Measurements from ENCODE around the gene KLHL25. TPM values are rescaled to one million over a fixed set of nuclear protein-coding genes. Genes with fewer than 3 reads are reported as not detected.

The KLHL25 gene
- total and polyA plus RNA-seq, 2 of the 13 experiments (the other 11 are each of a cell fraction or from before 2014, with no cell fraction given): 3.7 to 8.2 TPM

- H3K4me1 ChIP-seq (ENCODE audit: insufficient read depth, low read length): peaks cover 14% of the 10 kb centered on the region
- no peaks in the 10 kb centered on the region for H3K79me2 ChIP-seq (ENCODE audit: insufficient read depth, low read length)
- H2AFZ ChIP-seq (ENCODE audit: low read length): no peak overlapping the region
- ATAC-seq (peak; percentile 98), FAIRE-seq (peak; percentile 23), DNase-seq (ENCODE audit: low spot score) (peak; percentile 78)
- WGBS (ENCODE audit: low lambda C conversion rate): 33% methylated on average over 9 of the region's 9 CpGs
- no peaks in the 10 kb centered on the region for H3K9me3 ChIP-seq (ENCODE audit: low read length)
- H3K27me3 ChIP-seq (ENCODE audit: control insufficient read depth in 1 of 2, insufficient read depth in 2 of 2, low read length in 2 of 2): no peaks in the 10 kb centered on the region; a peak in 1 of 5 replicates
- no peak overlapping the region for H3K4me3 ChIP-seq (replicated peaks in 1 of 3; ENCODE audit: insufficient read depth in 1 of 3, low read depth in 2 of 3, low read length in 3 of 3)
- H3K4me2 ChIP-seq (ENCODE audit: low read depth, low read length): peak overlapping the region; percentile 52; the same call in 1 of the 2 replicates
- no peak overlapping the region for H3K27ac ChIP-seq (ENCODE audit: extremely low read length, insufficient read depth, low read length)
- no TSS peak for BruUV-seq (replicated peaks)
- H3K36me3 ChIP-seq (replicated peaks in 1 of 2; ENCODE audit: control insufficient read depth in 1 of 2, insufficient read depth in 2 of 2, low read length in 2 of 2): no peaks in the 10 kb centered on the region
- H4K20me1 ChIP-seq (ENCODE audit: insufficient read depth, low read length): no peaks in the 10 kb centered on the region
- CTCF ChIA-PET (ENCODE audit: low intra/inter-chr PET ratio, low total read pairs): interaction anchor here (1.3 kb wide), 1 partner anchor 40 kb away, joined by 4 read pairs; no protein-coding TSS in a partner anchor
- H3K9ac ChIP-seq (ENCODE audit: insufficient read depth, low read depth, low read length): no peak overlapping the region
- intact Hi-C loops (cut with micrococcal nuclease; ENCODE audit: unreplicated experiment) (loop anchor here (1.0 kb wide), 1 partner anchor 70 kb away; no protein-coding TSS in a partner anchor), in situ Hi-C loops (cut with HindIII; ENCODE audit: extremely low pct_ligation_motif_present, low pct_unique_long_range_greater_than_20kb) (no loop called here)
- POLR2A ChIA-PET: interaction anchor here (1.0 kb wide), 2 partner anchors 15 to 40 kb away, joined by 3 read pairs; no protein-coding TSS in a partner anchor
- TF ChIP-seq ARNTL (CRISPR knock-in tag; IDR thresholded peaks at IDR 0.05) (no peak), NFATC3 (CRISPR knock-in tag; IDR thresholded peaks at IDR 0.05) (no peak), SMC3 (IDR thresholded peaks at IDR 0.05; ENCODE audit: low read length) (peak; percentile 45), FOSL1 (CRISPR knock-in tag; IDR thresholded peaks at IDR 0.05; ENCODE audit: borderline replicate concordance) (peak; percentile 60), RXRB (CRISPR knock-in tag; IDR thresholded peaks at IDR 0.05; ENCODE audit: borderline replicate concordance) (peak; percentile 58), ZNF598 (CRISPR knock-in tag; IDR thresholded peaks at IDR 0.05; ENCODE audit: borderline replicate concordance) (no peak), LCORL (IDR thresholded peaks at IDR 0.05) (no peak), LCORL (CRISPR knock-in tag; IDR thresholded peaks at IDR 0.05) (no peak), SIX1 (CRISPR knock-in tag; IDR thresholded peaks at IDR 0.05; ENCODE audit: borderline replicate concordance) (no peak), ZNF484 (CRISPR knock-in tag; IDR thresholded peaks at IDR 0.05; ENCODE audit: borderline replicate concordance, low read depth) (no peak), RAD21 (CRISPR knock-in tag; IDR thresholded peaks at IDR 0.05) (peak; percentile 60; the same call in 1 of the 2 replicates), MAX (IDR thresholded peaks at IDR 0.05) (0 out of 2 replicates have a peak, but pooled peaks have one; percentile 28), MBD4 (IDR thresholded peaks at IDR 0.05; ENCODE audit: borderline replicate concordance, low read length) (no peak), RFX1 (IDR thresholded peaks at IDR 0.05) (no peak), POLR2AphosphoS5 (IDR thresholded peaks at IDR 0.05; ENCODE audit: low read depth, low read length) (no peak)
- TF ChIP-seq, protein P1, sequence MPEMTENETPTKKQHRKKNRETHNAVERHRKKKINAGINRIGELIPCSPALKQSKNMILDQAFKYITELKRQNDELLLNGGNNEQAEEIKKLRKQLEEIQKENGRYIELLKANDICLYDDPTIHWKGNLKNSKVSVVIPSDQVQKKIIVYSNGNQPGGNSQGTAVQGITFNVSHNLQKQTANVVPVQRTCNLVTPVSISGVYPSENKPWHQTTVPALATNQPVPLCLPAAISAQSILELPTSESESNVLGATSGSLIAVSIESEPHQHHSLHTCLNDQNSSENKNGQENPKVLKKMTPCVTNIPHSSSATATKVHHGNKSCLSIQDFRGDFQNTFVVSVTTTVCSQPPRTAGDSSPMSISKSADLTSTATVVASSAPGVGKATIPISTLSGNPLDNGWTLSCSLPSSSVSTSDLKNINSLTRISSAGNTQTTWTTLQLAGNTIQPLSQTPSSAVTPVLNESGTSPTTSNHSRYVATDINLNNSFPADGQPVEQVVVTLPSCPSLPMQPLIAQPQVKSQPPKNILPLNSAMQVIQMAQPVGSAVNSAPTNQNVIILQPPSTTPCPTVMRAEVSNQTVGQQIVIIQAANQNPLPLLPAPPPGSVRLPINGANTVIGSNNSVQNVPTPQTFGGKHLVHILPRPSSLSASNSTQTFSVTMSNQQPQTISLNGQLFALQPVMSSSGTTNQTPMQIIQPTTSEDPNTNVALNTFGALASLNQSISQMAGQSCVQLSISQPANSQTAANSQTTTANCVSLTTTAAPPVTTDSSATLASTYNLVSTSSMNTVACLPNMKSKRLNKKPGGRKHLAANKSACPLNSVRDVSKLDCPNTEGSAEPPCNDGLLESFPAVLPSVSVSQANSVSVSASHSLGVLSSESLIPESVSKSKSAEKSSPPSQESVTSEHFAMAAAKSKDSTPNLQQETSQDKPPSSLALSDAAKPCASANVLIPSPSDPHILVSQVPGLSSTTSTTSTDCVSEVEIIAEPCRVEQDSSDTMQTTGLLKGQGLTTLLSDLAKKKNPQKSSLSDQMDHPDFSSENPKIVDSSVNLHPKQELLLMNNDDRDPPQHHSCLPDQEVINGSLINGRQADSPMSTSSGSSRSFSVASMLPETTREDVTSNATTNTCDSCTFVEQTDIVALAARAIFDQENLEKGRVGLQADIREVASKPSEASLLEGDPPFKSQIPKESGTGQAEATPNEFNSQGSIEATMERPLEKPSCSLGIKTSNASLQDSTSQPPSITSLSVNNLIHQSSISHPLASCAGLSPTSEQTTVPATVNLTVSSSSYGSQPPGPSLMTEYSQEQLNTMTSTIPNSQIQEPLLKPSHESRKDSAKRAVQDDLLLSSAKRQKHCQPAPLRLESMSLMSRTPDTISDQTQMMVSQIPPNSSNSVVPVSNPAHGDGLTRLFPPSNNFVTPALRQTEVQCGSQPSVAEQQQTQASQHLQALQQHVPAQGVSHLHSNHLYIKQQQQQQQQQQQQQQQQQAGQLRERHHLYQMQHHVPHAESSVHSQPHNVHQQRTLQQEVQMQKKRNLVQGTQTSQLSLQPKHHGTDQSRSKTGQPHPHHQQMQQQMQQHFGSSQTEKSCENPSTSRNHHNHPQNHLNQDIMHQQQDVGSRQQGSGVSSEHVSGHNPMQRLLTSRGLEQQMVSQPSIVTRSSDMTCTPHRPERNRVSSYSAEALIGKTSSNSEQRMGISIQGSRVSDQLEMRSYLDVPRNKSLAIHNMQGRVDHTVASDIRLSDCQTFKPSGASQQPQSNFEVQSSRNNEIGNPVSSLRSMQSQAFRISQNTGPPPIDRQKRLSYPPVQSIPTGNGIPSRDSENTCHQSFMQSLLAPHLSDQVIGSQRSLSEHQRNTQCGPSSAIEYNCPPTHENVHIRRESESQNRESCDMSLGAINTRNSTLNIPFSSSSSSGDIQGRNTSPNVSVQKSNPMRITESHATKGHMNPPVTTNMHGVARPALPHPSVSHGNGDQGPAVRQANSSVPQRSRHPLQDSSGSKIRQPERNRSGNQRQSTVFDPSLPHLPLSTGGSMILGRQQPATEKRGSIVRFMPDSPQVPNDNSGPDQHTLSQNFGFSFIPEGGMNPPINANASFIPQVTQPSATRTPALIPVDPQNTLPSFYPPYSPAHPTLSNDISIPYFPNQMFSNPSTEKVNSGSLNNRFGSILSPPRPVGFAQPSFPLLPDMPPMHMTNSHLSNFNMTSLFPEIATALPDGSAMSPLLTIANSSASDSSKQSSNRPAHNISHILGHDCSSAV (CRISPR knock-in tag; IDR thresholded peaks at IDR 0.05; ENCODE audit: borderline replicate concordance): no peak
- TF ChIP-seq, protein P2, sequence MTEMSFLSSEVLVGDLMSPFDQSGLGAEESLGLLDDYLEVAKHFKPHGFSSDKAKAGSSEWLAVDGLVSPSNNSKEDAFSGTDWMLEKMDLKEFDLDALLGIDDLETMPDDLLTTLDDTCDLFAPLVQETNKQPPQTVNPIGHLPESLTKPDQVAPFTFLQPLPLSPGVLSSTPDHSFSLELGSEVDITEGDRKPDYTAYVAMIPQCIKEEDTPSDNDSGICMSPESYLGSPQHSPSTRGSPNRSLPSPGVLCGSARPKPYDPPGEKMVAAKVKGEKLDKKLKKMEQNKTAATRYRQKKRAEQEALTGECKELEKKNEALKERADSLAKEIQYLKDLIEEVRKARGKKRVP (CRISPR knock-in tag; IDR thresholded peaks at IDR 0.05): no peak
Observed at GRCh38 chr15:85800478-85801123, 5.9 kb upstream of the KLHL25 start.

All from HepG2 (cell line).